Suprapubic skin (tissue), 3 donors: ENCODE data around the gene RPL31.

ENCODE experiments used
- EP300 ChIP-seq: sonication (generic); formaldehyde crosslinking; IDR thresholded peaks from one replicate; pipeline ENCODE4 v1.6.1; 2017; ENCODE audit warnings: antibody characterized with exemption
- POLR2A ChIP-seq, 2 donors: fragments of 450-650 bp; IDR thresholded peaks; one replicate each; pipeline ENCODE4 v1.6.1; 2017; ENCODE audit warnings: antibody characterized with exemption in 2 of 2, mild to moderate bottlenecking in 2 of 2, moderate library complexity in 2 of 2
- TF ChIP-seq, protein P1 (sequence below), 2 donors: fragments of 200-600 bp in 1 of 2; fragments of 450-650 bp in 1 of 2; sonication (generic) in 1 of 2; IDR thresholded peaks; one replicate each; pipeline ENCODE4 v1.5.1; 2016 to 2019; ENCODE audit warnings: antibody characterized with exemption in 2 of 2, mild to moderate bottlenecking in 1 of 2, moderate library complexity in 1 of 2

DNA sequence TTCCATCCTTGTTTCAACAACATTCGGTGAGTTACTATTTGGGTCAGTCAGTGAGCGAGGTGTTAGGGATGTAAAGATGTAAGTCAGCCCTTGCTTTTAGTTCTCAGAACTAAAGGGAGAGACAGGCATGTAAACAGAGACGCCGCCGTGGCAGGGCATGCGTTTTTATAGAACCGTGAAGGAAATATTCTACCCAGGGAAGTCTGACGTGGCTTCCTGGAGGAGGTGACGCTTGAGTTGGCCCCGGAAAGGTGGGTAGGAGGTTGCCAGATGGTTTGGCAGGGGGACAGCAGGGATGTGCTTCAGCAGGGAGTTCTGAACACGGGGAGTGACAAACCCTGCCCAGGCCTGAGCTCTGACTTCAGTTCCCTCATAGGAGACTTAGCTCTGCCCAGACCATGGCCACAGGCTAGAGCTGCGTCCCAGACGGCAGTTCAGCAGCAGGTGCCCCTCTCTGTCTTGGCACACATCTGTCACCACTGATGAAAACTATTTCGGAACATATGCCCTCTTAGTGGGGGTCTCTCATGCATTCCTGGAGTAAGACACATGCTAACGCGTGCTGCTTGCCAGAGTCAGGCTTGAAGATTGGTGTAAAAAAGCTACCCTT lies 23.4 kb upstream of the RPL31 start:
- TF ChIP-seq, protein P1, sequence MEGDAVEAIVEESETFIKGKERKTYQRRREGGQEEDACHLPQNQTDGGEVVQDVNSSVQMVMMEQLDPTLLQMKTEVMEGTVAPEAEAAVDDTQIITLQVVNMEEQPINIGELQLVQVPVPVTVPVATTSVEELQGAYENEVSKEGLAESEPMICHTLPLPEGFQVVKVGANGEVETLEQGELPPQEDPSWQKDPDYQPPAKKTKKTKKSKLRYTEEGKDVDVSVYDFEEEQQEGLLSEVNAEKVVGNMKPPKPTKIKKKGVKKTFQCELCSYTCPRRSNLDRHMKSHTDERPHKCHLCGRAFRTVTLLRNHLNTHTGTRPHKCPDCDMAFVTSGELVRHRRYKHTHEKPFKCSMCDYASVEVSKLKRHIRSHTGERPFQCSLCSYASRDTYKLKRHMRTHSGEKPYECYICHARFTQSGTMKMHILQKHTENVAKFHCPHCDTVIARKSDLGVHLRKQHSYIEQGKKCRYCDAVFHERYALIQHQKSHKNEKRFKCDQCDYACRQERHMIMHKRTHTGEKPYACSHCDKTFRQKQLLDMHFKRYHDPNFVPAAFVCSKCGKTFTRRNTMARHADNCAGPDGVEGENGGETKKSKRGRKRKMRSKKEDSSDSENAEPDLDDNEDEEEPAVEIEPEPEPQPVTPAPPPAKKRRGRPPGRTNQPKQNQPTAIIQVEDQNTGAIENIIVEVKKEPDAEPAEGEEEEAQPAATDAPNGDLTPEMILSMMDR (IDR thresholded peaks at IDR 0.05): no peak
- TF ChIP-seq POLR2A (IDR thresholded peaks at IDR 0.05): no peak
- TF ChIP-seq EP300: no peak
